IPS-NIHi7 (cell line): ENCODE results near the gene TLR1.
"Not testable (repeated sequence)": the region's sequence is repeated elsewhere in the genome, so short reads cannot be mapped to it uniquely, and the experiment has no call there.

Experiments
- DNase-seq: peaks from one replicate; pipeline ENCODE4 v3.0.0; 2012; ENCODE audit warnings: mixed read lengths; ENCODE audit errors: extremely low spot score

The TLR1 gene

GRCh38 chr4:38774181-38774955 lies 30.2 kb downstream of the TLR1 start:
- no peak for DNase-seq

- not testable (repeated sequence) for DNase-seq
Measured at GRCh38 chr4:38770281-38770680, 34.3 kb downstream of the TLR1 start.

- DNase-seq = no peak
Measured at GRCh38 chr4:38769857-38770256, 34.7 kb downstream of the TLR1 start.

- no peak for DNase-seq
Measured at GRCh38 chr4:38769441-38769840, 35.1 kb downstream of the TLR1 start.

- no peak for DNase-seq
Measured at GRCh38 chr4:38768968-38769394, 35.6 kb downstream of the TLR1 start.

GRCh38 chr4:38766940-38767339 lies 37.7 kb downstream of the TLR1 start:
- DNase-seq = not testable (repeated sequence)

GRCh38 chr4:38765382-38765781 lies 39.2 kb downstream of the TLR1 start:
- no peak for DNase-seq

- no peak for DNase-seq
Measured at GRCh38 chr4:38764277-38764676, 40.3 kb downstream of the TLR1 start.

GRCh38 chr4:38762560-38762959 lies 42.0 kb downstream of the TLR1 start:
- DNase-seq = no peak

GRCh38 chr4:38759790-38760122 lies 44.8 kb downstream of the TLR1 start:
- no peak for DNase-seq

GRCh38 chr4:38759113-38759789 lies 45.3 kb downstream of the TLR1 start:
- peak; percentile 72 for DNase-seq

GRCh38 chr4:38757945-38758600 lies 46.5 kb downstream of the TLR1 start:
- peak; percentile 51 for DNase-seq

- peak; percentile 95 for DNase-seq
Measured at GRCh38 chr4:38752941-38753806, 51.4 kb downstream of the TLR1 start.

- DNase-seq = no peak
Measured at GRCh38 chr4:38752372-38752940, 52.1 kb downstream of the TLR1 start.

- DNase-seq = no peak
Measured at GRCh38 chr4:38751341-38752010, 53.1 kb downstream of the TLR1 start.

- DNase-seq = no peak
Measured at GRCh38 chr4:38749336-38749735, 55.3 kb downstream of the TLR1 start.

GRCh38 chr4:38747629-38748028 lies 57.0 kb downstream of the TLR1 start:
- DNase-seq = no peak
